C1 segment of cervical spinal cord (tissue), 14 donors: ENCODE data around the gene ZBP1.

Source experiments
- DNase-seq, 14 donors: peaks; one replicate each; lab custom pipeline; 2025; lab: John Stamatoyannopoulos, UW

ZBP1 gene

GRCh38 chr20:57619051-57619831 lies 985 bp downstream of the ZBP1 start:
- DNase-seq = peak in 2 of 14 donors; percentile 18 to 26

DNA sequence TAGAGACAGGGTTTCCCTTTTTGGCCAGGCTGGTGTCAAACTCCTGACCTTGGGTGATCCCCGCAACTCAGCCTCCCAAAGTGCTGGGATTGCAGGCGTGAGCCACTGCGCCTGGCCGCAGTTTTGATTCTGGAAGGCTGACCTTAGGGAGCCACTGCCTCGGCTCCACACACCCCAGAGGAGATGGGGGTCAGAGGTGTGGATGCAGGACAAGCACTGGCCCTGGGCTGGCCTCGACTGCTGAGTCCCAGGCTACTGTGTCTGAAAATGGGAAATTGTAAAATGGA lies 1.5 kb downstream of the ZBP1 start:
- no peak for DNase-seq

DNA sequence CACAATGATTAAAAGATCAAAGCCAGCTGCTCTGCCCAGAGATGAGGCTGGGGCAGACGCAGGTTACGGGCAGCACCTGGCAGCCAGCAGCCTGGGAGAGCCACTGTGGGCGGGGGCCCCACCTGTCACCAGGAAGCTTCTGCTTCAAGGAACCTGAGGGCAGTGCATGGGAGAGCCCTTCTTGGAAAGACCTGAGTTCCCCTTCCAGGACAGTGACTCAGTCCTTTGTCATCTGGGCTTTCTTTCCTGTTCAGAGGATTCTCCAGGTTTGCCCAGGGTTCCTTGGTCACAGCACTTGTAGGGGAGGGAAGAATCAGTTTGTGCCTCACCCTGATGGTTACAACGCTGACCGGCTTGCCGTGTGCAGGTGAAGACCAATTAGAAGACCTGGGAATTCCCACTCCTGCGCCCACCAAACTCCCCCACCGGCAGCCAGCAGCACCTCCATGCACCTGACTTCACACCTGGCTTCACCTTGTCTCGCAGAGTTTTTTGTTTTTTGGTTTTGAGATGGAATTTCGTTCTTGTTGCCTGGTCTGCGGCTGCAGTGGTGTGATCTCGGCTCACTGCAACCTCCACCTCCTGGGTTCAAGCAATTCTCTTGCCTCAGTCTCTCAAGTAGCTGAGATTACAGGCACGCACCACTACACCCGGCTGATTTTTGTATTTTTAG lies 2.0 kb downstream of the ZBP1 start:
- DNase-seq = peak in 1 of 14 donors; percentile 34

GRCh38 chr20:57617079-57617795 lies 3.0 kb downstream of the ZBP1 start:
- DNase-seq = no peak

DNA sequence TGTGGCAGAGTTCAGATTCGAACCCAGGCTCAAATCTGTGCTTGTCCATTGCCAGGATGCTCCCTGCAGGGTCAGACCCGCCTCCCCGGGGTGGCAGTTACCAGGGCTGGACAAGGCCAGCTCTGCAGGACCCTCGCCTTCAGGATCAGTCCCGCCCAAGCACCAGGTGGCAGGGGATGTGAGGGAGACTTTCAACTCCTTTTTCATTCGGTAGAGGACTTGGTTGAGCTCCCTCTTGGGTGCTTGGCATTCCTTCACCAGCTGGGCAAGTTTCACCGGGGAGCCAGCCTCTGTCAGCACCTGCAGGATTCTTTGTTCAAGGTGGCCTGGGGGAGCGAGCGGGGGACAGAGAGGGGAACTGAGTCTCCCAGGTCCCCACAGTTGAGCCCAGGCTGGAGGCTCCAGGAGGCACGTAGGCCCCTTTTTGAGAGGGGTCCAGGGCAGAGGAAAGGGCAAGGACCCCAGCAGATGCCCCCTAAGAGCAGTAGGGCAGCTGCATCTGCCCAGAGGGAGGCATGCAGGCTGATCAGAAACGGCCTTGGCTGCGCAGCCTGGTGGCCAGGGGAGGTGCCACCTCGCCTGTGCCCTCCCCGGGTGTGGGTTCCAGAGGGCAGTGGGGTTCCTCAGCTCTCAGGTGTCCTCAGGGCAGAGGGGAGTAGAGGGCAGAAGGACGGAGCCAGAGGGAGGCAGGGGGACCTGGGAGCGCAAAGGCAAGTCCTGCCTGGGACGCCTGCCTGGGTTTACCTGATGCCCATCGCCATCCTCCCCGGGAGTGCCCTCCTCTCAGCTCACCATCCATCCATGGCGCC lies 3.9 kb downstream of the ZBP1 start:
- DNase-seq = no peak

GRCh38 chr20:57615445-57615811 lies 4.8 kb downstream of the ZBP1 start:
- no peak for DNase-seq

DNA sequence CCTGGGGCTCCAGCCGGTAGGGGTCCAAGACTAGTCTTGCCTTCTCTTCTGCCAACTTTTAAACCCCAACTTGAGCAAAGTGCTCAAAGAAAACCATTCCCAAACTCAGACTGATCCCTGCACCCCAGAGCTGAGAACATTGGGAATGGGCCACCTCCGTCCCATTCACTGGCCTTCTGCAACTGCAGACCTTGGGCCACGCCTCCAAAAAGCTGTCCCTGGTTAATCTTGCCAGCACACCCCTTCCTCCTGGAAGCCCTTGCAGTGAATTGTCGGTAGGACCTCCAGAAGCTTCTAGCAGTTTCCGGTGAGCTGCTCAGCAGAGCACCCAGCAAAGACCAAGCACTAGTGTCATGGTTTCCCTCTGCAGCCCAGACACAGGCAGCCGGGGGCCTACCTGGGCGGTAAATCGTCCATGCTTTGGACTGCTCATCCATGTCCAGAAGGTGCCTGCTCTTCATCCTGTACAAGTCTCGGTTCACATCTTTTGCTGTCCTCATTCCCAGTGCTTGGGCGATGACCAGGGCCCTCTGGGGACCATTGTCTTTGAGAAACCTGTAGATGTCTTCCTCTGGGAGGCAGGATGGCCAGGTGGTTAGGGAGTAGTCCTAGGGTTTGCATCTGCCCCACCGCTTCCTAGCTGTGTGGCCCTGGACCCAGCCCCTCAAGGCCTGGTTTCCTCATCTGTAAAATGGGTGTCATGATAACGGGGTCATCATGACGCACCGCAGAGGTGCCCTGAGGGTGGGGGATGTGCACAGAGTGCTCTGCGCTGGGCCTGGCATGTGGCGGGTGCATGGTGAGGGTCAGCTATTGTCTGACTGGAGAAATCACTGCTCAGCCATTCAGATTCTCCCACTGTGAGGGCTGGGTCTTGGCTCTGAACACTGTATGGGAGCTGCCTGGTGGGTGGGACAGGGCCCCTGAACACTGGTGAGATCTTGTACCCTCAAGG lies 5.5 kb downstream of the ZBP1 start:
- no peak for DNase-seq

DNA sequence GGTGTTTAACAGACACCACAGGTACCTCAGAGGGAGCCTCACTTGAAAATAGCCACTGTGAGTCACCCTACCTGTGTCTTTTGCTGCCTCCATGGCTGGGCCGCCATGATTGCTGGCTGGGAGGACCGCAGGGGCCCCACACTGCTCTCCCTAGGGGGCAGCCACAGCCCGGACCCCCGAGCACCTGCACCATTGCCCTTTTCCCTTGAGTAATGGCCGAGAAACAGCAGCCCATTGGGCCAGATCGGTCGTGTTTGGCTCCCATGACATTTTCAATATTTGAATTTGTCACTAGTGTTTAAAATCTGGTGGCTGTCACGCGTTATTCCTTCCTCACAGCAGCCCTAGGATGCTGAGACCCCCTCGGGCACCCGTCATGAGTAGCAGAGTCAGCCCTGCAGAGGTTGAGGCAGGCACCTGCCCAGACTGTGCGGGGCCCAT lies 6.7 kb downstream of the ZBP1 start:
- no peak for DNase-seq

- no peak for DNase-seq
Measured at GRCh38 chr20:57612916-57613315, 7.3 kb downstream of the ZBP1 start.

DNA sequence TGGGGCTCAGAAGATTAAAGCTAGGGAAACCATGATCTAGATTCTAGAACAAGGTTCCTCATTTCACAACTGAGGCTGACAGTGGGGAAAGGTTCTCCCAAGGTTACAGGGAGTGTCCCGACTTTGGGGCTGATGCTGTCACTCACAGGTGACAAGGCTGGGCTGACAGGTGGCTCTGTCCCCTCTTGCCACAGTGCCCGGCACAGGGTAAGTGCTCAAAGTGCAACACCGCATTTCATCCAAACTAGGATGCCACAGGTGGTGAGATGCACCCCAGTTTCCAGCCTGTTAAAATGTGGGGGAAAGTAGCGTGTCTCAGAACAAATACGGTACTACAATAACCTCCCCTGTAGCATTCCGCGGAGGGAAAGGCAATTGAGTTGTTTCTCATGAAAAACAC lies 7.8 kb downstream of the ZBP1 start:
- no peak for DNase-seq

- peak in 7 of 14 donors; percentile 13 to 59 (median 24) for DNase-seq
Measured at GRCh38 chr20:57611586-57612311, 8.5 kb downstream of the ZBP1 start.

GRCh38 chr20:57610261-57610952 lies 9.8 kb downstream of the ZBP1 start:
- DNase-seq = no peak

GRCh38 chr20:57609842-57610167 lies 10.4 kb downstream of the ZBP1 start:
- DNase-seq = no peak

GRCh38 chr20:57609086-57609841 lies 11.0 kb downstream of the ZBP1 start:
- DNase-seq = no peak

DNA sequence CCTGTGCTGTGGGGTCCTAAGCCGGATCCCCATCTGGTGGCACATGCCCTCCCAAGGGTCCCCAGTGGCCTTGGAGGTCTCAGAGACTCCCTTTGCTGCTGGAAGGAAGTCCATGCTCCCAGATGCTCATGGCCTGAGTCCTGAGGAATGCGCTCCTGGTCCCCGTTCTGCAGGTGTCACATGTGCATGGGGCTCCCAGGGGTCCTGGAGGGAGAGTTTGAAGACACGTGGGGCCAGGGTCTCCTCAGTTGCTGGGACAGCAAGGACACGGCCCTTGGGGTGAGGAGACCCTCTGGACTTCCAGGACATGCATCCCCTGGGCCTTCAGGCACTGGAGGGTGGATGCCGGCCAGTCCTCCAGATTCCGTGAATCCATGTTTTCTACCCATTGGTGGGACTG lies 11.7 kb downstream of the ZBP1 start:
- DNase-seq = no peak

DNA sequence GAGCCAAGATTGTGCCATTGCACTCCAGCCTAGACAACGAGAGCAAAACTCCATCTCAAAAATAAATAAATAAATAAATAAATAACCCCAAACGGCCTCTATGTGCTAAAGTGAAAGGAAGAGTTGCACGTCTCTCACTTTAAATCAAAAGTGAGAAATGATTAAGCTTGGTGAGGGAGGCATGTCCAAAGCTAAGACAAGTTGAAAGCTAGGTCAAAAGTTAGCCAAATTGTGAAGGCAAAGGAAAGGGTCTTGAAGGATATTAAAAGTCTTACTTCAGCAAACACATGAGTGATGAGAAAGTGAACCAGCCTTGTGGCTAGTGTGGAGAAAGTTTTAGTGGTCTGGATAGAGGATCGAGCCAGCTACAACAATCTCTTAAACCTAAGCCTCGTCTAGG lies 14.3 kb downstream of the ZBP1 start:
- no peak for DNase-seq

DNA sequence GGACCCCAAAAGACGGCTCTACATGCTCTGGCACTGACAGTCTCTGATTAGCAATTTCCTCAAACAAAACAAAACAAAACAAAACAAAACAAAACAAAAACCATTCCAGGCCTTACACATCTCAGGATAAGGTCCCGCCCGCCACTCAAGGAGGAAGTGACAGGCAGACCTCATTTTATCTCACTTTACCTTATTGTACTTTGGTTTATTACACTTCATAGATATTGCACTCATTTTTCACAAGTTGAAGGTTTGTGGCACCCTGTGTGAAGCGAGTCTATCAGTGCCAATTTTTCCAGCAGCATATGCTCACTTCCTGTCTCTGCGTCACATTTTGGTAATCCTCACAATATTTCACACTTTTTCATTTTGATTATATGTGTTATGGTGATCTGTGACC lies 15.2 kb downstream of the ZBP1 start:
- DNase-seq = no peak

GRCh38 chr20:57603120-57603519 lies 17.1 kb downstream of the ZBP1 start:
- no peak for DNase-seq

GRCh38 chr20:57601737-57602136 lies 18.5 kb downstream of the ZBP1 start:
- no peak for DNase-seq
